ENCODE measurements around the gene PCGF5.
"Not testable (repeated sequence)": the region's sequence is repeated elsewhere in the genome, so short reads cannot be mapped to it uniquely, and the experiment has no call there.

The PCGF5 gene

GRCh38 chr10:91220194-91220953 is at the start of gene PCGF5:
Gene PCGF5, plus strand, starts transcription at chr10:91220663. Its CDS starts 2,209 bp downstream, at chr10:91222872.
- peak; percentile 97 for DNase-seq

- DNase-seq = no peak
Measured at GRCh38 chr10:91171485-91171884, 49.0 kb upstream of the PCGF5 start.

GRCh38 chr10:91172348-91172747 is 48.1 kb upstream of the PCGF5 start:
- no peak for DNase-seq

GRCh38 chr10:91185239-91185875 is 35.1 kb upstream of the PCGF5 start:
- DNase-seq = no peak

GRCh38 chr10:91187156-91187555 is 33.3 kb upstream of the PCGF5 start:
- no peak for DNase-seq

GRCh38 chr10:91188010-91188409 is 32.5 kb upstream of the PCGF5 start:
- DNase-seq = not testable (repeated sequence)

- DNase-seq = no peak
Measured at GRCh38 chr10:91188889-91189288, 31.6 kb upstream of the PCGF5 start.

GRCh38 chr10:91190388-91190870 is 30.0 kb upstream of the PCGF5 start:
- DNase-seq = no peak

- DNase-seq = no peak
Measured at GRCh38 chr10:91190876-91191583, 29.4 kb upstream of the PCGF5 start.

- DNase-seq = no peak
Measured at GRCh38 chr10:91191584-91191919, 28.9 kb upstream of the PCGF5 start.

GRCh38 chr10:91194497-91195179 is 25.8 kb upstream of the PCGF5 start:
- no peak for DNase-seq

GRCh38 chr10:91196268-91197048 is 24.0 kb upstream of the PCGF5 start:
- DNase-seq = no peak

GRCh38 chr10:91197127-91197526 is 23.3 kb upstream of the PCGF5 start:
- DNase-seq = no peak

- DNase-seq = no peak
Measured at GRCh38 chr10:91198781-91199180, 21.7 kb upstream of the PCGF5 start.

GRCh38 chr10:91200314-91201212 is 19.9 kb upstream of the PCGF5 start:
- no peak for DNase-seq

- DNase-seq = no peak
Measured at GRCh38 chr10:91201213-91201996, 19.1 kb upstream of the PCGF5 start.

- no peak for DNase-seq
Measured at GRCh38 chr10:91206427-91206826, 14.0 kb upstream of the PCGF5 start.

GRCh38 chr10:91206837-91207474 is 13.5 kb upstream of the PCGF5 start:
- DNase-seq = no peak

- DNase-seq = no peak
Measured at GRCh38 chr10:91208642-91209041, 11.8 kb upstream of the PCGF5 start.

GRCh38 chr10:91210014-91210413 is 10.4 kb upstream of the PCGF5 start:
- DNase-seq = no peak

Measured in activated T-cell treated with anti-CD3 and anti-CD28 coated beads, Interleukin-2, amount 50 U/mL, for 1 hour (primary cell).